GM23338 (cell line): ENCODE data around the gene NUP153.

Experiments
- CREB1 ChIP-seq: fragments of 250-450 bp; sonication (Bioruptor Pico); IDR thresholded peaks from 2 replicates; pipeline ENCODE4 v1.5.0; 2020; ENCODE audit warnings: low read depth, mild to moderate bottlenecking, moderate library complexity
- EZH2 ChIP-seq: fragments of 200-600 bp; sonication (generic); IDR thresholded peaks from one replicate; pipeline ENCODE4 v1.8.0; 2017; ENCODE audit warnings: antibody characterized with exemption, mild to moderate bottlenecking, low read depth; ENCODE audit not compliant: unreplicated experiment
- JUNB ChIP-seq: IDR thresholded peaks from one replicate; pipeline ENCODE4 v1.6.1; 2016; ENCODE audit warnings: antibody characterized with exemption; ENCODE audit not compliant: unreplicated experiment
- TF ChIP-seq, protein P1 (sequence below), 2 experiments: fragments of 200-600 bp in 1 of 2; sonication (generic) in 1 of 2; conservative IDR thresholded peaks; 2 replicates each; pipeline versions ENCODE4 v1.5.1 to v1.6.1; 2016 to 2017; ENCODE audit warnings: antibody characterized with exemption in 2 of 2, low read depth in 2 of 2, mild to moderate bottlenecking in 2 of 2, moderate library complexity in 1 of 2

DNA sequence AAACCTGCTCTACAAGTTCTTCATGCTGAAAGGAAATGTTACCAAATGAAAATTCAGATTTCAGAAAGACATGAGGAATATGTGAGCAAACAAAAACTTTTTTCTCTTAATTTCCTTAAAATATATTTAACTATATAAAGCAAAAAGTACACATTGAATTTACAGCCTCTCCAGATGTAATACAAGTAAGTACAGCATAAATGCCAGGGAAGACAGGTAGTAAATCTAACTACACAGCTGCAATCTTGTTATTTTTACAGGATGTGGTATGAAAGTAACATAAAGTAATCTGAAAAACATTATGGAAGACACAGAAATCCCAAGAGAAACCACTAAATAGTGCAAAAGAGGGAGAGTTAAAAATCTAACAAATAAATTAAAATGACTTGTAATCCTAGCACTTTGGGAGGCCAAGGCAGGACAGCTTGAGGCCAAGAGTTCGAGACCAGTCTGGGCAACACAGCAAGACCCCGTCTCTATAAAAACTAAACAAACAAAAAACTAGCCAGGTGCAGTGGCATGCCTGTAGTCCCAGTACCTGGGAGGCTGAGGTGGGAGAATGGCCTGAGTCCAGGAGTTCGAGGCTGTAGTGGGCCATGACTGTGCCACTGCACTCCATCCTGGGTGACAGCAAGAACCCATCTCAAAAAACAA, 55.9 kb downstream of the NUP153 start:
- TF ChIP-seq, protein P1, sequence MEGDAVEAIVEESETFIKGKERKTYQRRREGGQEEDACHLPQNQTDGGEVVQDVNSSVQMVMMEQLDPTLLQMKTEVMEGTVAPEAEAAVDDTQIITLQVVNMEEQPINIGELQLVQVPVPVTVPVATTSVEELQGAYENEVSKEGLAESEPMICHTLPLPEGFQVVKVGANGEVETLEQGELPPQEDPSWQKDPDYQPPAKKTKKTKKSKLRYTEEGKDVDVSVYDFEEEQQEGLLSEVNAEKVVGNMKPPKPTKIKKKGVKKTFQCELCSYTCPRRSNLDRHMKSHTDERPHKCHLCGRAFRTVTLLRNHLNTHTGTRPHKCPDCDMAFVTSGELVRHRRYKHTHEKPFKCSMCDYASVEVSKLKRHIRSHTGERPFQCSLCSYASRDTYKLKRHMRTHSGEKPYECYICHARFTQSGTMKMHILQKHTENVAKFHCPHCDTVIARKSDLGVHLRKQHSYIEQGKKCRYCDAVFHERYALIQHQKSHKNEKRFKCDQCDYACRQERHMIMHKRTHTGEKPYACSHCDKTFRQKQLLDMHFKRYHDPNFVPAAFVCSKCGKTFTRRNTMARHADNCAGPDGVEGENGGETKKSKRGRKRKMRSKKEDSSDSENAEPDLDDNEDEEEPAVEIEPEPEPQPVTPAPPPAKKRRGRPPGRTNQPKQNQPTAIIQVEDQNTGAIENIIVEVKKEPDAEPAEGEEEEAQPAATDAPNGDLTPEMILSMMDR (conservative IDR thresholded peaks at IDR 0.05; ENCODE audit: low read depth in 2 of 2) = no peak
- no peak for TF ChIP-seq JUNB
- no peak for TF ChIP-seq EZH2
- no peak for TF ChIP-seq CREB1
